ENCODE data around the gene TMEM255B.

GRCh38 chr13:113762538-113762937 lies 3.5 kb downstream of the TMEM255B start:
- no peak for TF ChIP-seq CTCF (IDR thresholded peaks at IDR 0.05)
- no peak for TF ChIP-seq POLR2A (IDR thresholded peaks at IDR 0.05)

All from Peyer's patch (tissue), 4 donors.